ENCODE results near the gene GCLM. TPM values are rescaled to one million over a fixed set of nuclear protein-coding genes. Genes with fewer than 3 reads are reported as not detected.

GCLM gene
- total and polyA plus RNA-seq, 12 donors, result 3.9 to 81.3 (median 30.0) TPM

DNA sequence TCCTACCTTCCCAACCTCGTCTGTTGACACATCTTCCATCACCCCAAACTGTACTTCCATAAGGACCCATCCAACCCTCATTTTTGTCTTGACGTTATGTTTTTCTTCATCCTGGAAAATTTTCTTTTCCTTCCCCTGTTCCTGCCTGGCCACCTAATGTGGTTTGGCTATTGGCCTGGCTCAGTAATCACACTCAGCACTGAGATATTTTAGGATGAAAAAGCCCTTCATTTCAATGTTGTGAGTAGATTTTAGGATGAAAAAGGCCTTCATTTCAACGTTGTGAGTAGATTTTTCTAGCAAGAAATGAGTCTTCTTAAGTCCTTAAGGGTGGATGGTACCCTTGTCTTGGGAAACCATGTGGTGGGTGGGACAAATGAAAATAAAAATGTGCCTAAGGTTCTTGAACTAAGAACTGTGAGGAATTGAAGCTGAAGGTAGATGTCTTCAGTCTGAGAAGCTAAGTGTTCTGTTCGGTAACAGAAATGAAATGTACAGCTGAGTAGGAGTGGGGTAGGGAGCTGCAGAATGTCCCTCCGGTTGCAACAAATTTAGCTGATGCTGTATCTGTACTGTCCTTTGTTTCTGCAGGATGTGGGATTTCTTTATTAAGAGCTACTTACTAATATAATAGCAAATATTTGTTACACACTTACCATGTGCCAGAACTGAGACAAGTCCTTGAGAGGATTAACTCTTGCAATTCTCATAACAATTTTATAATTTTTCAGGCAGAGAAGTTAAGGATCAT, 66.3 kb downstream of the GCLM start:
- 83 to 90% (median 86%) methylated on average over 5 of the region's 5 CpGs for WGBS, 4 donors
- H3K9me3 ChIP-seq (replicated peaks in 1 of 3), result no peaks in the 10 kb centered on the region
- H3K4me1 ChIP-seq (replicated peaks in 1 of 2), result peaks cover 5 to 34% of the 10 kb centered on the region in 2 donors
- H3K36me3 ChIP-seq (replicated peaks in 1 of 2), result no peaks in the 10 kb centered on the region
- H3K4me3 ChIP-seq, result no peak overlapping the region
- no peaks in the 10 kb centered on the region for H3K27me3 ChIP-seq
- DNase-seq, result no peak
- intact Hi-C loops (cut with DNase I), result loop anchor here (10.0 kb wide), 4 partner anchors 208 to 538 kb away; partner anchors contain the start of gene FNBP1L (in 1 of the 2)
- TF ChIP-seq POLR2A (IDR thresholded peaks at IDR 0.05), result no peak
- TF ChIP-seq, protein P1, sequence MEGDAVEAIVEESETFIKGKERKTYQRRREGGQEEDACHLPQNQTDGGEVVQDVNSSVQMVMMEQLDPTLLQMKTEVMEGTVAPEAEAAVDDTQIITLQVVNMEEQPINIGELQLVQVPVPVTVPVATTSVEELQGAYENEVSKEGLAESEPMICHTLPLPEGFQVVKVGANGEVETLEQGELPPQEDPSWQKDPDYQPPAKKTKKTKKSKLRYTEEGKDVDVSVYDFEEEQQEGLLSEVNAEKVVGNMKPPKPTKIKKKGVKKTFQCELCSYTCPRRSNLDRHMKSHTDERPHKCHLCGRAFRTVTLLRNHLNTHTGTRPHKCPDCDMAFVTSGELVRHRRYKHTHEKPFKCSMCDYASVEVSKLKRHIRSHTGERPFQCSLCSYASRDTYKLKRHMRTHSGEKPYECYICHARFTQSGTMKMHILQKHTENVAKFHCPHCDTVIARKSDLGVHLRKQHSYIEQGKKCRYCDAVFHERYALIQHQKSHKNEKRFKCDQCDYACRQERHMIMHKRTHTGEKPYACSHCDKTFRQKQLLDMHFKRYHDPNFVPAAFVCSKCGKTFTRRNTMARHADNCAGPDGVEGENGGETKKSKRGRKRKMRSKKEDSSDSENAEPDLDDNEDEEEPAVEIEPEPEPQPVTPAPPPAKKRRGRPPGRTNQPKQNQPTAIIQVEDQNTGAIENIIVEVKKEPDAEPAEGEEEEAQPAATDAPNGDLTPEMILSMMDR (IDR thresholded peaks at IDR 0.05), result no peak
- H3K27ac ChIP-seq, result no peak overlapping the region

DNA sequence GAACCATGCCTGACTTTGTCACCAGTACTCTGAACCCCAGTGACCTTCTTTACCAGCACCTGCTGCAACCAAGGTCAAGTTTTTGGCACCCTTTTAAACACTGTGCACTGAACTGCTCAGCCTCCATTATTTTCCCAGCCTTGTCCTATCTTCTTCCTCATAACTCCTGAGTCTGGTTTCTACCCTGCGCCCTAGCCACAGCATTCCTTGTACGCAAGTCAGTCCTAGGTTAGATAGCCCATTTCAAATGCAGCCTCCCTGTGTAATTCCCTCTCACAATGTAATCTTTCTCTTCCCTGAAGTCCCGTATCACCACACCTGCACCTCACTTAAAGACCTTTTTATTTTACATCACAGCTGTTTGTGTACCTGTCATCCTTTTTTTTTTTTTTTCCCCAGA, 67.5 kb downstream of the GCLM start:
- intact Hi-C loops (cut with DNase I), result loop anchor here (10.0 kb wide), 4 partner anchors 207 to 537 kb away; partner anchors contain the start of gene FNBP1L (in 1 of the 2)
- Histone ChIP-seq H3K27me3 (no peaks in the 10 kb centered on the region), H3K27ac (no peak overlapping the region), H3K9me3 (replicated peaks in 1 of 3) (no peaks in the 10 kb centered on the region), H3K4me3 (no peak overlapping the region), H3K4me1 (replicated peaks in 1 of 2) (peaks cover 5 to 34% of the 10 kb centered on the region in 2 donors), H3K36me3 (replicated peaks in 1 of 2) (no peaks in the 10 kb centered on the region)
- DNase-seq, result no peak
- no peak for TF ChIP-seq POLR2A (IDR thresholded peaks at IDR 0.05)
- TF ChIP-seq, protein P1 (IDR thresholded peaks at IDR 0.05), result no peak
- WGBS, 4 donors, result 94 to 100% (median 98%) methylated on average over 3 of the region's 3 CpGs

DNA sequence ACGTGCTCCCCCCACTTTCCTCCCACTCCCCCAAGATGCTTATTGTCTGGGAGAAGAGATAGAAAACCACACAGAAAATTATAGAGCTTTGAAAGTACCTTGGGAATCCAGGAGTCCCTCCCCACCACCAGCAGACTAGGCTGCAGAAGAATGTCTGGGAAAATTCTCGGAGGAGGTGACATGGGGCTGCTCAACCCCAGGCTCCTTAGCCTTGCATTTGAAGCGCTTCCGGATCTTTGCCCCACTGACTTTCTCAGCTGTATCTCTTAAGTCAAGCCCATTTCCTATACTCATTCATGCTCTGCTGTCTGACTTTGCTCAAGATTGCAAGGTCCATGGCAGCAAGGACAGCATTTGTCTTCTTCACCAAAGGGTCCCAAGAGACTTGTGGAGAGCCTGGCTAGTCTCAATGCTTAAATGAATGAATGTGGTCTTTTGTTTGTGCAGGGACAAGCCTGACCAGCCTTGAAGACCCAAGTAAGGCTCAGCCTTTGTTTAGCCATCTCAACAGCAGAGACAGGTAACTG, 68.2 kb downstream of the GCLM start:
- H3K9me3 ChIP-seq (replicated peaks in 1 of 3), result no peaks in the 10 kb centered on the region
- H3K4me1 ChIP-seq (replicated peaks in 1 of 2), result peaks cover 5 to 34% of the 10 kb centered on the region in 2 donors
- DNase-seq, result no peak
- no peaks in the 10 kb centered on the region for H3K27me3 ChIP-seq
- H3K27ac ChIP-seq, result no peak overlapping the region
- no peak overlapping the region for H3K4me3 ChIP-seq
- TF ChIP-seq, protein P1 (IDR thresholded peaks at IDR 0.05), result no peak
- TF ChIP-seq POLR2A (IDR thresholded peaks at IDR 0.05), result no peak
- H3K36me3 ChIP-seq (replicated peaks in 1 of 2), result no peaks in the 10 kb centered on the region
- intact Hi-C loops (cut with DNase I), result loop anchor here (10.0 kb wide), 4 partner anchors 206 to 536 kb away; partner anchors contain the start of gene FNBP1L (in 1 of the 2)
- WGBS, 4 donors, result 90 to 96% (median 93%) methylated on average over 4 of the region's 4 CpGs

DNA sequence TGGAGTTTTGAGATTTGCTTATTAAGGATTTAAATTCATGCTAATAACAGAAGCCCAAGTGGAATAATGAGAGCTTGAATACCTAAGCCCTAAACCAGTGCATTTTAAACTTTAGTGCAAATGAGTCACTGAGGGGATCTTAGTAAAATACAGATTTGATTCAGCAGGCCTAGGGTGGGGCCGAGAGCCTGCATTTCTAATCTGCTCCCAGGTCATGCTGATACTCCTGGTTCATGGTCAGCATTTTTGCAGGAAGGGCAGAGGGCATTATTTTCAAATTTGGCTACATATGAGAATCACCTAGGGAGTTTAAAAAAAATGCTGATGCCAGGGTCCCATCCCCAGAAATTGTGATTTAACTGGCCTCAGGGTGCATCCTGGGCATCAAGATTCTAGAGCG, 69.5 kb downstream of the GCLM start:
- no peaks in the 10 kb centered on the region for H3K27me3 ChIP-seq
- no peak overlapping the region for H3K27ac ChIP-seq
- intact Hi-C loops (cut with DNase I), result loop anchor here (10.0 kb wide), 4 partner anchors 205 to 535 kb away; partner anchors contain the start of gene FNBP1L (in 1 of the 2)
- 87 to 96% (median 88%) methylated on average over 2 of the region's 2 CpGs for WGBS, 4 donors
- no peak for DNase-seq
- TF ChIP-seq, protein P1 (IDR thresholded peaks at IDR 0.05), result no peak
- TF ChIP-seq POLR2A (IDR thresholded peaks at IDR 0.05), result no peak
- no peak overlapping the region for H3K4me3 ChIP-seq
- H3K4me1 ChIP-seq (replicated peaks in 1 of 2), result peaks cover 0 to 26% of the 10 kb centered on the region in 2 donors
- H3K36me3 ChIP-seq (replicated peaks in 1 of 2), result no peaks in the 10 kb centered on the region
- H3K9me3 ChIP-seq (replicated peaks in 1 of 3), result no peaks in the 10 kb centered on the region

All from adrenal gland (tissue), 12 donors.